Measurements from ENCODE around the gene ABCD4.

- TF ChIP-seq, protein P1, sequence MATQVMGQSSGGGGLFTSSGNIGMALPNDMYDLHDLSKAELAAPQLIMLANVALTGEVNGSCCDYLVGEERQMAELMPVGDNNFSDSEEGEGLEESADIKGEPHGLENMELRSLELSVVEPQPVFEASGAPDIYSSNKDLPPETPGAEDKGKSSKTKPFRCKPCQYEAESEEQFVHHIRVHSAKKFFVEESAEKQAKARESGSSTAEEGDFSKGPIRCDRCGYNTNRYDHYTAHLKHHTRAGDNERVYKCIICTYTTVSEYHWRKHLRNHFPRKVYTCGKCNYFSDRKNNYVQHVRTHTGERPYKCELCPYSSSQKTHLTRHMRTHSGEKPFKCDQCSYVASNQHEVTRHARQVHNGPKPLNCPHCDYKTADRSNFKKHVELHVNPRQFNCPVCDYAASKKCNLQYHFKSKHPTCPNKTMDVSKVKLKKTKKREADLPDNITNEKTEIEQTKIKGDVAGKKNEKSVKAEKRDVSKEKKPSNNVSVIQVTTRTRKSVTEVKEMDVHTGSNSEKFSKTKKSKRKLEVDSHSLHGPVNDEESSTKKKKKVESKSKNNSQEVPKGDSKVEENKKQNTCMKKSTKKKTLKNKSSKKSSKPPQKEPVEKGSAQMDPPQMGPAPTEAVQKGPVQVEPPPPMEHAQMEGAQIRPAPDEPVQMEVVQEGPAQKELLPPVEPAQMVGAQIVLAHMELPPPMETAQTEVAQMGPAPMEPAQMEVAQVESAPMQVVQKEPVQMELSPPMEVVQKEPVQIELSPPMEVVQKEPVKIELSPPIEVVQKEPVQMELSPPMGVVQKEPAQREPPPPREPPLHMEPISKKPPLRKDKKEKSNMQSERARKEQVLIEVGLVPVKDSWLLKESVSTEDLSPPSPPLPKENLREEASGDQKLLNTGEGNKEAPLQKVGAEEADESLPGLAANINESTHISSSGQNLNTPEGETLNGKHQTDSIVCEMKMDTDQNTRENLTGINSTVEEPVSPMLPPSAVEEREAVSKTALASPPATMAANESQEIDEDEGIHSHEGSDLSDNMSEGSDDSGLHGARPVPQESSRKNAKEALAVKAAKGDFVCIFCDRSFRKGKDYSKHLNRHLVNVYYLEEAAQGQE (IDR thresholded peaks at IDR 0.05; ENCODE audit: insufficient read depth in 1 of 2, low read depth in 2 of 2, low read length in 2 of 2): no peak
- TF ChIP-seq TAF1 (IDR thresholded peaks at IDR 0.05; ENCODE audit: borderline replicate concordance, insufficient read depth, low read length) (no peak), POLR2AphosphoS5 (IDR thresholded peaks at IDR 0.05; ENCODE audit: low read depth, low read length) (no peak)
Observed at GRCh38 chr14:74265301-74265965, 37.3 kb downstream of the ABCD4 start.
